Activated T-cell treated with anti-CD3 and anti-CD28 coated beads for 24 hours (primary cell): ENCODE results near the gene FBXL4.

Experiments used
- DNase-seq: peaks from one replicate; pipeline ENCODE4 v3.0.0-alpha.2; 2020; ENCODE audit warnings: low read depth

FBXL4 gene

GRCh38 chr6:98824902-98825599 lies 122.7 kb downstream of the FBXL4 start:
- DNase-seq: no peak

- DNase-seq: no peak
These were observed 123.4 kb downstream of the FBXL4 start for GRCh38 chr6:98824162-98824901.

GRCh38 chr6:98823428-98824161 lies 124.2 kb downstream of the FBXL4 start:
- no peak for DNase-seq

- DNase-seq: no peak
These were observed 125.9 kb downstream of the FBXL4 start for GRCh38 chr6:98821756-98822405.
